Endothelial cell (in vitro differentiated cells): Measurements from ENCODE around the gene GGTA1. TPM values are rescaled to one million over a fixed set of nuclear protein-coding genes. Genes with fewer than 3 reads are reported as not detected.

Experiments used
- DNase-seq: peaks from one replicate; pipeline ENCODE4 v3.0.0; 2021; ENCODE audit warnings: low spot score
- H3K27ac Mint-ChIP-seq: one replicate; pipeline ENCODE4 v1.8.0; 2021; ENCODE audit warnings: mixed read lengths, inconsistent platforms; ENCODE audit not compliant: unreplicated experiment
- H3K27me3 Mint-ChIP-seq: one replicate; pipeline ENCODE4 v1.8.0; 2021; ENCODE audit warnings: mild to moderate bottlenecking, moderate library complexity, mixed read lengths, inconsistent platforms; ENCODE audit not compliant: unreplicated experiment
- H3K36me3 Mint-ChIP-seq: one replicate; pipeline ENCODE4 v1.8.0; 2021; ENCODE audit warnings: mild to moderate bottlenecking, low read depth, mixed read lengths, inconsistent platforms; ENCODE audit not compliant: unreplicated experiment
- H3K4me1 Mint-ChIP-seq: one replicate; pipeline ENCODE4 v1.8.0; 2021; ENCODE audit warnings: mild to moderate bottlenecking, mixed read lengths, inconsistent platforms; ENCODE audit not compliant: unreplicated experiment
- H3K4me3 Mint-ChIP-seq: one replicate; pipeline ENCODE4 v1.8.0; 2021; ENCODE audit warnings: mild to moderate bottlenecking, mixed read lengths, inconsistent platforms; ENCODE audit not compliant: unreplicated experiment
- H3K9me3 Mint-ChIP-seq: one replicate; pipeline ENCODE4 v1.8.0; 2021; ENCODE audit warnings: mixed read lengths, inconsistent platforms; ENCODE audit not compliant: unreplicated experiment
- CTCF ChIP-seq: fragments of 200-600 bp; sonication (generic); IDR thresholded peaks from one replicate; pipeline ENCODE4 v1.5.0; 2021; ENCODE audit warnings: antibody characterized with exemption; ENCODE audit not compliant: unreplicated experiment
- total RNA-seq: library from RNA; stranded (reverse); fragmentation: NEBNext Ultra II Directional; extraction: Animal tissue kit (Norgen Biotek cat#: 25700); gene quantifications from one replicate; pipeline ENCODE4 v1.2.1, GENCODE V29; 2021; ENCODE audit not compliant: unreplicated experiment

Gene GGTA1
- total RNA-seq, 1 donor from 2014 or later = 19.7 TPM

GRCh38 chr9:121476156-121476555 lies 23.5 kb downstream of the GGTA1 start:
- DNase-seq = no peak
- H3K4me1 Mint-ChIP-seq = peaks cover 8% of the 10 kb centered on the region
- H3K27me3 Mint-ChIP-seq = peaks cover 4% of the 10 kb centered on the region
- peaks cover 5% of the 10 kb centered on the region for H3K36me3 Mint-ChIP-seq
- no peak overlapping the region for H3K27ac Mint-ChIP-seq
- H3K4me3 Mint-ChIP-seq = no peak overlapping the region
- no peak for TF ChIP-seq CTCF
- no peaks in the 10 kb centered on the region for H3K9me3 Mint-ChIP-seq

GRCh38 chr9:121474231-121474947 lies 25.3 kb downstream of the GGTA1 start:
- Mint-ChIP-seq H3K36me3 (peaks cover 5% of the 10 kb centered on the region), H3K9me3 (no peaks in the 10 kb centered on the region), H3K27ac (no peak overlapping the region), H3K4me3 (no peak overlapping the region), H3K4me1 (peaks cover 5% of the 10 kb centered on the region), H3K27me3 (peaks cover 4% of the 10 kb centered on the region)
- TF ChIP-seq CTCF = no peak
- no peak for DNase-seq

GRCh38 chr9:121473229-121473628 lies 26.4 kb downstream of the GGTA1 start:
- Mint-ChIP-seq H3K27me3 (peaks cover 7% of the 10 kb centered on the region), H3K9me3 (no peaks in the 10 kb centered on the region)

GRCh38 chr9:121472446-121472845 lies 27.2 kb downstream of the GGTA1 start:
- peaks cover 7% of the 10 kb centered on the region for H3K27me3 Mint-ChIP-seq
- H3K4me1 Mint-ChIP-seq = no peaks in the 10 kb centered on the region

More at GRCh38 chr9:121473229-121473628, 26.4 kb downstream of the GGTA1 start:
- Mint-ChIP-seq H3K4me1 (peaks cover 2% of the 10 kb centered on the region), H3K4me3 (no peak overlapping the region), H3K27ac (no peak overlapping the region), H3K36me3 (peaks cover 5% of the 10 kb centered on the region)
- no peak for TF ChIP-seq CTCF
- no peak for DNase-seq

More at GRCh38 chr9:121472446-121472845, 27.2 kb downstream of the GGTA1 start:
- no peak for TF ChIP-seq CTCF
- Mint-ChIP-seq H3K27ac (no peak overlapping the region), H3K9me3 (no peaks in the 10 kb centered on the region), H3K4me3 (no peak overlapping the region), H3K36me3 (peaks cover 5% of the 10 kb centered on the region)
- no peak for DNase-seq
